ENCODE measurements around the gene USP4. TPM values are rescaled to one million over a fixed set of nuclear protein-coding genes. Genes with fewer than 3 reads are reported as not detected.
"Not testable (repeated sequence)": the region's sequence is repeated elsewhere in the genome, so short reads cannot be mapped to it uniquely, and the experiment has no call there.

The USP4 gene
- polyA plus RNA-seq, 3 donors = 58.0 to 78.6 (median 65.9) TPM

GRCh38 chr3:49352890-49353421, 13.1 kb upstream of the USP4 start:
- DNase-seq = no peak

- no peak for DNase-seq
Observed at GRCh38 chr3:49352281-49352680, 12.4 kb upstream of the USP4 start.

GRCh38 chr3:49351521-49352011, 11.7 kb upstream of the USP4 start:
- DNase-seq = peak; percentile 27

- DNase-seq = no peak
Observed at GRCh38 chr3:49349348-49350114, 9.7 kb upstream of the USP4 start.

GRCh38 chr3:49348361-49348760, 8.5 kb upstream of the USP4 start:
- not testable (repeated sequence) for DNase-seq

- no peak for DNase-seq
Observed at GRCh38 chr3:49346797-49347251, 7.0 kb upstream of the USP4 start.

GRCh38 chr3:49343163-49343562, 3.3 kb upstream of the USP4 start:
- DNase-seq = no peak

GRCh38 chr3:49341996-49342395, 2.1 kb upstream of the USP4 start:
- DNase-seq = no peak

GRCh38 chr3:49339581-49339940, 292 bp downstream of the USP4 start:
- DNase-seq = no peak

GRCh38 chr3:49333916-49334633, 5.8 kb downstream of the USP4 start:
- no peak for DNase-seq

GRCh38 chr3:49333091-49333490, 6.8 kb downstream of the USP4 start:
- DNase-seq = no peak

GRCh38 chr3:49329186-49329585, 10.7 kb downstream of the USP4 start:
- DNase-seq = no peak

GRCh38 chr3:49328350-49328749, 11.5 kb downstream of the USP4 start:
- DNase-seq = not testable (repeated sequence)

- DNase-seq = no peak
Observed at GRCh38 chr3:49327485-49327884, 12.4 kb downstream of the USP4 start.

- no peak for DNase-seq
Observed at GRCh38 chr3:49324768-49325167, 15.1 kb downstream of the USP4 start.

GRCh38 chr3:49316696-49317457, 23.0 kb downstream of the USP4 start:
- DNase-seq = no peak

GRCh38 chr3:49313896-49314688, 25.8 kb downstream of the USP4 start:
- DNase-seq = no peak

GRCh38 chr3:49311283-49311682, 28.6 kb downstream of the USP4 start:
- no peak for DNase-seq

GRCh38 chr3:49310677-49311076, 29.2 kb downstream of the USP4 start:
- no peak for DNase-seq

- DNase-seq = no peak
Observed at GRCh38 chr3:49305608-49306007, 34.2 kb downstream of the USP4 start.

- no peak for DNase-seq
Observed at GRCh38 chr3:49302613-49303012, 37.2 kb downstream of the USP4 start.

Measured in renal pelvis (tissue), 4 donors.